ENCODE results near the gene METTL25B.

DNA sequence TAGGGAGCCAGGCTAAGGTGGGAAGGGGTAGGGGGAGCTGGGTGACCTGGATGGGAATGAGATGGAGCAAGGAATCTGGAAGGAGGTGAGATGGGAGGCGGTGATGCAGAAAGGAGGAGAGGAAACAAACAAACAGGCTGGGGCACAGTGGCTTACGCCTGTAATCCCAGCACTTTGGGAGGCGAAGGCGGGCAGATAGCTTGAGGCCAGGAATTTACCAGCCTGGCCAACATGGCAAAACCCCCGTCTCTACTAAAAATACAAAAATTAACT lies 33.6 kb upstream of the METTL25B start:
- TF ChIP-seq POLR2A (IDR thresholded peaks at IDR 0.05; ENCODE audit: low read depth, low read length) (no peak), POLR2AphosphoS5 (IDR thresholded peaks at IDR 0.05; ENCODE audit: low read depth, low read length) (no peak), SPI1 (IDR thresholded peaks at IDR 0.05; ENCODE audit: low read depth, low read length) (no peak), POU2F2 (IDR thresholded peaks at IDR 0.05; ENCODE audit: low read depth, low read length) (no peak), TAF1 (IDR thresholded peaks at IDR 0.05; ENCODE audit: low read depth, low read length) (no peak), PAX5 (IDR thresholded peaks at IDR 0.05; ENCODE audit: insufficient read depth, low read length, severe bottlenecking) (no peak)
